H1 (cell line): Measurements from ENCODE around the gene RFT1. TPM values are rescaled to one million over a fixed set of nuclear protein-coding genes. Genes with fewer than 3 reads are reported as not detected.

Experiments
- CTCF ChIA-PET: fragments of 300-600 bp; sonication (Branson Sonifier 250); formaldehyde crosslinking; loops from one replicate; lab custom pipeline; 2021; ENCODE audit not compliant: partially characterized antibody; lab: Charles Lee
- POLR2A ChIA-PET: fragments of 300-600 bp; sonication (Branson Sonifier 250); formaldehyde crosslinking; loops from one replicate; lab custom pipeline; 2021; ENCODE audit warnings: inconsistent platforms; ENCODE audit not compliant: partially characterized antibody; lab: Charles Lee
- DNase-seq, 2 experiments: peaks; one replicate each; pipeline versions ENCODE4 v3.0.0 to v3.0.0-alpha.2; 2010 to 2022; ENCODE audit warnings: low spot score in 2 of 2, low read depth in 1 of 2, mixed read lengths in 1 of 2
- FAIRE-seq: peaks from 2 replicates; lab custom pipeline; 2011; peaks lifted over from hg19 to GRCh38; lab: Jason Lieb, UNC
- H2AFZ ChIP-seq: 2 replicates; pipeline ENCODE4 v1.8.1; 2012; ENCODE audit warnings: low read length, inconsistent platforms
- H2AK5ac ChIP-seq: 2 replicates; pipeline ENCODE4 v1.6.1; 2013; ENCODE audit warnings: low read depth, low read length
- H2BK120ac ChIP-seq: replicated peaks from 2 replicates; pipeline ENCODE3; 2013; ENCODE audit warnings: low read depth, low read length, inconsistent platforms
- H2BK12ac ChIP-seq: 2 replicates; pipeline ENCODE4 v1.6.1; 2013; ENCODE audit warnings: low read depth, low read length
- H2BK15ac ChIP-seq: 2 replicates; pipeline ENCODE4 v1.6.1; 2013; ENCODE audit warnings: low read length
- H2BK20ac ChIP-seq: 2 replicates; pipeline ENCODE4 v1.6.1; 2013; ENCODE audit warnings: low read length
- H2BK5ac ChIP-seq: 2 replicates; pipeline ENCODE4 v1.6.1; 2013; ENCODE audit warnings: low read depth, low read length
- H3K14ac ChIP-seq: 2 replicates; pipeline ENCODE4 v1.6.1; 2013; ENCODE audit warnings: inconsistent platforms; ENCODE audit not compliant: insufficient read length
- H3K18ac ChIP-seq: 2 replicates; pipeline ENCODE4 v1.6.1; 2013; ENCODE audit warnings: low read length; ENCODE audit errors: extremely low read depth
- H3K23ac ChIP-seq: 2 replicates; pipeline ENCODE4 v1.6.1; 2013; ENCODE audit warnings: inconsistent platforms; ENCODE audit not compliant: insufficient read length
- H3K23me2 ChIP-seq: 2 replicates; pipeline ENCODE4 v1.6.1; 2013; ENCODE audit warnings: low read depth, low read length
- H3K27ac ChIP-seq: 2 replicates; pipeline ENCODE4 v1.6.1; 2011; ENCODE audit warnings: low read depth, low read length, inconsistent platforms
- H3K27me3 ChIP-seq, 4 experiments: replicated peaks in 1 of 4; 1 replicate in 1 of 4; 2 replicates in 3 of 4; pipeline versions ENCODE4 v1.6.1 to v1.8.1; 2011 to 2013; ENCODE audit warnings: low read length in 3 of 4, mild to moderate bottlenecking in 3 of 4, inconsistent platforms in 2 of 4, mixed read lengths in 2 of 4, moderate library complexity in 1 of 4; ENCODE audit not compliant: control insufficient read depth in 3 of 4, insufficient read depth in 3 of 4; ENCODE audit errors: extremely low read depth in 1 of 4
- H3K36me3 ChIP-seq, 4 experiments: 2 replicates each; pipeline versions ENCODE4 v1.6.1 to v1.8.1; 2011 to 2013; ENCODE audit warnings: mild to moderate bottlenecking in 4 of 4, low read length in 3 of 4, moderate library complexity in 2 of 4, control low read depth in 1 of 4, inconsistent platforms in 1 of 4; ENCODE audit not compliant: insufficient read depth in 4 of 4, control insufficient read depth in 2 of 4
- H3K4ac ChIP-seq: replicated peaks from 2 replicates; pipeline ENCODE3; 2013; ENCODE audit warnings: low read length, low read depth, mixed read lengths, inconsistent platforms; ENCODE audit not compliant: insufficient read length
- H3K4me1 ChIP-seq, 4 experiments: replicated peaks in 1 of 4; 1 replicate in 1 of 4; 2 replicates in 3 of 4; pipeline versions ENCODE4 v1.6.1 to v1.8.1; 2011 to 2013; ENCODE audit warnings: low read length in 3 of 4, inconsistent platforms in 2 of 4, mixed read lengths in 1 of 4; ENCODE audit not compliant: insufficient read depth in 4 of 4, control insufficient read depth in 3 of 4
- H3K4me2 ChIP-seq, 2 experiments: 2 replicates each; pipeline versions ENCODE4 v1.6.1 to v1.8.1; 2011 to 2013; ENCODE audit warnings: low read depth in 2 of 2, low read length in 2 of 2, control low read depth in 1 of 2, inconsistent platforms in 1 of 2, mild to moderate bottlenecking in 1 of 2; ENCODE audit not compliant: insufficient read depth in 1 of 2
- H3K4me3 ChIP-seq, 4 experiments: fragments of 200-600, 300-600 bp in 1 of 4; sonication (generic), shearing (Covaris generic), sonication (Bioruptor Twin) in 1 of 4; 2 replicates each; pipeline versions ENCODE4 v1.5.1 to v1.8.1; 2011 to 2016; ENCODE audit warnings: low read length in 4 of 4, low read depth in 3 of 4, control low read depth in 2 of 4, inconsistent platforms in 2 of 4, mild to moderate bottlenecking in 2 of 4, mixed read lengths in 1 of 4, moderate library complexity in 1 of 4; ENCODE audit not compliant: insufficient read depth in 2 of 4; ENCODE audit errors: extremely low read depth in 1 of 4
- H3K56ac ChIP-seq: replicated peaks from 2 replicates; pipeline ENCODE3; 2013; ENCODE audit warnings: low read depth, mild to moderate bottlenecking, mixed read lengths, low read length, inconsistent platforms; ENCODE audit not compliant: insufficient read length
- H3K79me1 ChIP-seq: 2 replicates; pipeline ENCODE4 v1.6.1; 2013; ENCODE audit warnings: low read depth, low read length, control low read depth
- H3K79me2 ChIP-seq, 2 experiments: 2 replicates each; pipeline versions ENCODE4 v1.6.1 to v1.8.1; 2012 to 2013; ENCODE audit warnings: low read length in 2 of 2, mild to moderate bottlenecking in 2 of 2, inconsistent platforms in 1 of 2; ENCODE audit not compliant: insufficient read depth in 2 of 2, control insufficient read depth in 1 of 2
- H3K9ac ChIP-seq, 4 experiments: replicated peaks in 1 of 4; 1 replicate in 1 of 4; 2 replicates in 3 of 4; pipeline versions ENCODE4 v1.6.1 to v1.8.1; 2011 to 2013; ENCODE audit warnings: low read depth in 3 of 4, low read length in 3 of 4, control low read depth in 2 of 4, mild to moderate bottlenecking in 2 of 4, moderate library complexity in 2 of 4, inconsistent platforms in 1 of 4; ENCODE audit errors: extremely low read depth in 1 of 4
- H3K9me3 ChIP-seq, 2 experiments: 2 replicates each; pipeline versions ENCODE4 v1.6.1 to v1.8.1; 2012 to 2013; ENCODE audit warnings: mild to moderate bottlenecking in 2 of 2, moderate library complexity in 2 of 2, control low read depth in 1 of 2, inconsistent platforms in 1 of 2, low read depth in 1 of 2, low read length in 1 of 2, mixed read lengths in 1 of 2; ENCODE audit not compliant: insufficient read depth in 2 of 2
- H4K20me1 ChIP-seq, 2 experiments: replicated peaks in 1 of 2; 2 replicates each; pipeline versions ENCODE3 to v1.8.1; 2011 to 2013; ENCODE audit warnings: inconsistent platforms in 2 of 2, low read length in 2 of 2, mild to moderate bottlenecking in 1 of 2; ENCODE audit not compliant: insufficient read depth in 2 of 2, control insufficient read depth in 1 of 2
- H4K5ac ChIP-seq: 2 replicates; pipeline ENCODE4 v1.6.1; 2013; ENCODE audit warnings: low read length, low read depth, mixed read lengths, inconsistent platforms; ENCODE audit not compliant: insufficient read length
- H4K8ac ChIP-seq: 2 replicates; pipeline ENCODE4 v1.8.0; 2013; ENCODE audit warnings: mild to moderate bottlenecking, moderate library complexity, low read length, inconsistent platforms; ENCODE audit not compliant: insufficient read depth; ENCODE audit errors: extremely low read depth
- H4K91ac ChIP-seq: replicated peaks from 2 replicates; pipeline ENCODE3; 2013; ENCODE audit warnings: low read length, mixed read lengths, inconsistent platforms; ENCODE audit not compliant: insufficient read length
- CHD2 ChIP-seq: IDR thresholded peaks from 2 replicates; pipeline ENCODE4 v1.6.1; 2012; ENCODE audit warnings: low read length, improper control_type of control experiment
- EZH2 ChIP-seq: fragments of 200-600 bp; sonication (generic); IDR thresholded peaks from 2 replicates; pipeline ENCODE4 v1.7.1; 2012; ENCODE audit warnings: low read depth, mild to moderate bottlenecking, moderate library complexity, low read length, inconsistent platforms; ENCODE audit not compliant: severe bottlenecking
- MAFK ChIP-seq: IDR thresholded peaks from 2 replicates; pipeline ENCODE4 v1.6.1; 2012; ENCODE audit warnings: low read depth, mild to moderate bottlenecking, improper control_type of control experiment, low read length
- RBBP5 ChIP-seq: IDR thresholded peaks from 2 replicates; pipeline ENCODE4 v1.7.1; 2012; ENCODE audit warnings: low read depth, mild to moderate bottlenecking, inconsistent platforms, low read length, moderate library complexity, borderline replicate concordance
- SUZ12 ChIP-seq: fragments of 200-600 bp; sonication (generic); IDR thresholded peaks from 2 replicates; pipeline ENCODE4 v1.6.1; 2012; ENCODE audit warnings: mild to moderate bottlenecking, inconsistent platforms, low read length, moderate library complexity, mixed read lengths
- TCF12 ChIP-seq: IDR thresholded peaks from 2 replicates; pipeline ENCODE4 v1.6.1; 2011; ENCODE audit warnings: low read depth, mild to moderate bottlenecking, low read length
- WGBS, 2 experiments: shearing (Covaris generic) in 1 of 2; methylation state at CpG; one replicate each; pipeline versions ENCODE4 v1.1.6 to v1.1.7; 2013 to 2015; ENCODE audit warnings: low lambda C conversion rate in 2 of 2, mixed read lengths in 2 of 2, inconsistent platforms in 1 of 2, low coverage in 1 of 2, missing lambda C conversion rate in 1 of 2; ENCODE audit not compliant: insufficient replicate concordance in 2 of 2, insufficient coverage in 1 of 2, insufficient read length in 1 of 2; ENCODE audit errors: extremely low coverage in 1 of 2, missing lambda C conversion rate in 1 of 2; 5-methylcytosine and 5-hydroxymethylcytosine counted together
- polyA plus RNA-seq, 7 experiments: library from polyadenylated mRNA; depleted of rRNA in 3 of 7; stranded (reverse) in 5 of 7; unstranded in 2 of 7; fragments of >200 nt in 5 of 7; fragments of 200-250 nt in 2 of 7; gene quantifications; 1 replicate in 5 of 7; 2 replicates in 1 of 7; 4 replicates in 1 of 7; pipeline versions ENCODE4 v1.2.1 to v1.2.3, GENCODE V29; 2011 to 2013; ENCODE audit warnings: missing spikeins in 2 of 7, mixed read lengths in 2 of 7
- total RNA-seq: library from RNA; stranded (reverse); fragmentation: NEBNext Ultra II Directional; extraction: Animal tissue kit (Norgen Biotek cat#: 25700); gene quantifications from 2 replicates; pipeline ENCODE4 v1.2.1, GENCODE V29; 2021

The RFT1 gene
- total and polyA plus RNA-seq, 2 of the 8 experiments (the other 6 are each of a cell fraction or from before 2014, with no cell fraction given), result 27.7 to 42.4 TPM

DNA sequence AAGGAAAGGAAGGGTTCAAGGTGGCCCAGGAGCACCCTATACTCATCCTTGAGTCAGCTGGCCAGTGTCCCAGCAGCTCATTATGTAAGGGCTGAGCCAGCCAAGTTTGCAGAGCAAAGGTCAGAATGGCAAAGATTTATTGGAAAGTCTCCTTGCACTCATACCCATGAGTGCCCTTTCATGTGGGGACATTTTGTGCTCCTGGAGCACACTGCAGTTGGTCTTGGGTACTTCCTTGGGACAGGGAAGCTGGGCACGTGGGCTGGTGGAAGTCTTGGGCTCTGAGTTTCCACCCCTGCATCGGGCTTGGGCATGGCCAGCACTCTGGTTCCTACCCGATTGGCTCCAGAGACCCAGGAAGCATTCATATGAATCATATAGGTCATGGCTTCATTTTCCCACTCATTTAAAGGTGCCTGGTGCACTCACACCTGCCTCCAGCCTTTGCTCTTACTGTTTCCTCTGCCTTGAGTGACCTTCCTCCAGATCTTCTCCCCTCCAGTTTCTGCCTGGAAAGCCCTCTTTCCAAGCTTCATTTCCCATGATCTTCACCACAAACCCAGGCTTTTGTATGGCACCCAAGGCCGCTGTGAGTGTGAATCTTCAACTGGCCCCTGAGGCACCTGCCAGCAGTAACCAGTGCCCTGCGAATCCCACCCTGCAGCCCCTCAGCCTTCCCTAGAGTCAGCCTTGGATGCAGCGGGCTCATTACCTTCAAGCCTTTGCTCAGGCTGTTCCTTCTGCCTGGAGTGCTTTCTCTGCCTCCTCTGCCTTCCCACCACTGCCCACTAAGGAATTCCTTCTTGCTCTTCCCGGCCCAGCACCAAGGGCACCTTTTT, 20.2 kb upstream of the RFT1 start:
- Histone ChIP-seq H3K27ac (no peak overlapping the region), H3K4ac (no peak overlapping the region), H3K18ac (no peak overlapping the region), H2BK15ac (no peak overlapping the region), H4K20me1 (no peaks in the 10 kb centered on the region), H2BK120ac (no peak overlapping the region), H3K4me3 (no peak overlapping the region), H3K79me1 (no peaks in the 10 kb centered on the region), H2BK20ac (no peak overlapping the region), H2BK5ac (no peak overlapping the region; the same call in 1 of the 2 replicates), H3K23me2 (no peaks in the 10 kb centered on the region), H4K5ac (no peak overlapping the region), H2AK5ac (no peak overlapping the region), H4K91ac (no peak overlapping the region), H3K4me1 (no peaks in the 10 kb centered on the region), H3K27me3 (no peaks in the 10 kb centered on the region), H3K56ac (no peak overlapping the region), H3K4me2 (no peak overlapping the region), H3K23ac (no peak overlapping the region), H4K8ac (no peak overlapping the region), H2BK12ac (no peak overlapping the region), H3K9me3 (no peaks in the 10 kb centered on the region), H2AFZ (no peak overlapping the region), H3K14ac (no peak overlapping the region), H3K9ac (no peak overlapping the region), H3K79me2 (no peaks in the 10 kb centered on the region), H3K36me3 (no peaks in the 10 kb centered on the region)
- FAIRE-seq (no peak), DNase-seq (no peak)
- POLR2A ChIA-PET, result interaction anchor here (1.0 to 1.1 kb wide), 2 partner anchors 8 to 15 kb away, joined by 3 to 5 read pairs; no protein-coding TSS in a partner anchor
- TF ChIP-seq CHD2 (no peak), RBBP5 (no peak), TCF12 (no peak), MAFK (no peak), EZH2 (no peak), SUZ12 (no peak)
- CTCF ChIA-PET, result interaction anchor here (0.8 to 2.3 kb wide), 8 partner anchors 10 to 50 kb away, joined by 3 to 6 read pairs (median 4); no protein-coding TSS in a partner anchor
- 82% methylated on average over 7 of the region's 7 CpGs; no CpG with 5 or more reads in 1 of the 2 experiments for WGBS, 2 experiments
